CD4-positive, alpha-beta memory T cell (primary cell): ENCODE measurements around the gene COLQ. TPM values are rescaled to one million over a fixed set of nuclear protein-coding genes. Genes with fewer than 3 reads are reported as not detected.
A peak's percentile ranks its signal among the peaks of the same experiment; 100 is the strongest.
"Not testable (repeated sequence)": the region's sequence is repeated elsewhere in the genome, so short reads cannot be mapped to it uniquely, and the experiment has no call there.

Source experiments
- CTCF ChIA-PET: fragments of 350-600 bp; sonication (Branson Sonifier 250); formaldehyde crosslinking; loops from one replicate; lab custom pipeline; 2021; ENCODE audit warnings: inconsistent platforms; ENCODE audit not compliant: partially characterized antibody; lab: Charles Lee
- POLR2A ChIA-PET: fragments of 350-600 bp; sonication (Branson Sonifier 250); formaldehyde crosslinking; loops from one replicate; lab custom pipeline; 2021; ENCODE audit not compliant: partially characterized antibody; lab: Charles Lee
- DNase-seq, 5 donors: peaks; one replicate each; pipeline versions ENCODE4 v3.0.0 to v3.0.0-alpha.2; 2020 to 2022; ENCODE audit warnings: mixed read lengths in 1 of 5
- H3K27ac ChIP-seq: one replicate; pipeline ENCODE4 v1.7.0; 2013; ENCODE audit warnings: low read depth, low read length
- H3K27me3 ChIP-seq: 2 replicates; pipeline ENCODE4 v1.7.0; 2013; ENCODE audit warnings: mild to moderate bottlenecking, low read length, moderate library complexity; ENCODE audit not compliant: insufficient read depth
- H3K36me3 ChIP-seq: 2 replicates; pipeline ENCODE4 v1.7.0; 2013; ENCODE audit warnings: mild to moderate bottlenecking, low read length, moderate library complexity; ENCODE audit not compliant: insufficient read depth
- H3K4me1 ChIP-seq: 2 replicates; pipeline ENCODE4 v1.7.0; 2013; ENCODE audit warnings: mild to moderate bottlenecking, low read length, moderate library complexity; ENCODE audit not compliant: insufficient read depth
- H3K4me3 ChIP-seq, 2 donors: one replicate each; pipeline ENCODE4 v1.7.0; 2013; ENCODE audit warnings: low read length in 2 of 2, mild to moderate bottlenecking in 1 of 2
- H3K9me3 ChIP-seq, 2 donors: one replicate each; pipeline ENCODE4 v1.7.0; 2013; ENCODE audit warnings: low read length in 2 of 2, control low read depth in 1 of 2; ENCODE audit not compliant: control insufficient read depth in 1 of 2
- H3K27ac Mint-ChIP-seq, 7 donors: one replicate each; pipeline ENCODE4 v1.8.0; 2020 to 2021; ENCODE audit warnings: mixed read lengths in 7 of 7, mild to moderate bottlenecking in 6 of 7, inconsistent platforms in 3 of 7, moderate library complexity in 3 of 7
- H3K27me3 Mint-ChIP-seq, 2 donors: one replicate each; pipeline ENCODE4 v1.8.0; 2020 to 2021; ENCODE audit warnings: mixed read lengths in 2 of 2
- H3K36me3 Mint-ChIP-seq, 2 donors: one replicate each; pipeline ENCODE4 v1.8.0; 2020 to 2021; ENCODE audit warnings: mixed read lengths in 2 of 2, inconsistent platforms in 1 of 2, mild to moderate bottlenecking in 1 of 2
- H3K4me1 Mint-ChIP-seq, 4 donors: one replicate each; pipeline ENCODE4 v1.8.0; 2020 to 2021; ENCODE audit warnings: mixed read lengths in 4 of 4, mild to moderate bottlenecking in 1 of 4
- H3K4me3 Mint-ChIP-seq, 8 donors: one replicate each; pipeline ENCODE4 v1.8.0; 2020 to 2021; ENCODE audit warnings: mixed read lengths in 8 of 8, mild to moderate bottlenecking in 7 of 8, moderate library complexity in 6 of 8, inconsistent platforms in 3 of 8
- H3K9me3 Mint-ChIP-seq, 8 donors: one replicate each; pipeline ENCODE4 v1.8.0; 2020 to 2021; ENCODE audit warnings: mixed read lengths in 8 of 8, mild to moderate bottlenecking in 5 of 8, inconsistent platforms in 3 of 8, moderate library complexity in 1 of 8
- intact Hi-C: fragments of 100-400 bp; cut with micrococcal nuclease; formaldehyde crosslinking; loops from one replicate; pipeline ENCODE4 v1.15.1; 2023
- polyA plus RNA-seq, 2 donors: library from polyadenylated mRNA; unstranded; fragments of 300-500 nt; fragmentation: Illumina TruSeq; gene quantifications; one replicate each; pipeline ENCODE4 v1.2.3, GENCODE V29; 2021
- total RNA-seq, 2 experiments: library from RNA; stranded (reverse); gene quantifications; one replicate each; pipeline ENCODE4 v1.2.3, GENCODE V29; 2021

COLQ gene
- total and polyA plus RNA-seq, 4 experiments from 2014 or later, result 2.8 to 9.7 (median 6.2) TPM

- H3K36me3 ChIP-seq, result no peaks in the 10 kb centered on the region
- Mint-ChIP-seq H3K27me3 (peaks cover 0 to 2% of the 10 kb centered on the region in 2 donors), H3K27ac (no peak overlapping the region), H3K9me3 (peaks cover 0 to 2% (median 0%) of the 10 kb centered on the region in 8 donors), H3K4me1 (no peaks in the 10 kb centered on the region), H3K4me3 (no peak overlapping the region), H3K36me3 (peaks cover 8 to 9% of the 10 kb centered on the region in 2 donors)
- H3K27me3 ChIP-seq, result no peaks in the 10 kb centered on the region
- intact Hi-C loops, result no loop called here
- H3K27ac ChIP-seq, result no peak overlapping the region
- no peaks in the 10 kb centered on the region for H3K9me3 ChIP-seq
- POLR2A ChIA-PET, result no interaction called here
- H3K4me1 ChIP-seq, result no peaks in the 10 kb centered on the region
- DNase-seq, result no peak
- no peak overlapping the region for H3K4me3 ChIP-seq
- CTCF ChIA-PET, result no interaction called here
Observed at GRCh38 chr3:15486020-15486419, 35.5 kb downstream of the COLQ start.

- H3K27ac ChIP-seq, H3K9me3 ChIP-seq, H3K4me1 Mint-ChIP-seq, CTCF ChIA-PET, H3K36me3 ChIP-seq, H3K27me3 Mint-ChIP-seq, H3K36me3 Mint-ChIP-seq, POLR2A ChIA-PET, H3K4me1 ChIP-seq, intact Hi-C loops, H3K27ac Mint-ChIP-seq, H3K4me3 ChIP-seq, H3K9me3 Mint-ChIP-seq, H3K27me3 ChIP-seq, H3K4me3 Mint-ChIP-seq, DNase-seq: not testable (repeated sequence)
Observed at GRCh38 chr3:15484551-15484950, 37.0 kb downstream of the COLQ start.

DNA sequence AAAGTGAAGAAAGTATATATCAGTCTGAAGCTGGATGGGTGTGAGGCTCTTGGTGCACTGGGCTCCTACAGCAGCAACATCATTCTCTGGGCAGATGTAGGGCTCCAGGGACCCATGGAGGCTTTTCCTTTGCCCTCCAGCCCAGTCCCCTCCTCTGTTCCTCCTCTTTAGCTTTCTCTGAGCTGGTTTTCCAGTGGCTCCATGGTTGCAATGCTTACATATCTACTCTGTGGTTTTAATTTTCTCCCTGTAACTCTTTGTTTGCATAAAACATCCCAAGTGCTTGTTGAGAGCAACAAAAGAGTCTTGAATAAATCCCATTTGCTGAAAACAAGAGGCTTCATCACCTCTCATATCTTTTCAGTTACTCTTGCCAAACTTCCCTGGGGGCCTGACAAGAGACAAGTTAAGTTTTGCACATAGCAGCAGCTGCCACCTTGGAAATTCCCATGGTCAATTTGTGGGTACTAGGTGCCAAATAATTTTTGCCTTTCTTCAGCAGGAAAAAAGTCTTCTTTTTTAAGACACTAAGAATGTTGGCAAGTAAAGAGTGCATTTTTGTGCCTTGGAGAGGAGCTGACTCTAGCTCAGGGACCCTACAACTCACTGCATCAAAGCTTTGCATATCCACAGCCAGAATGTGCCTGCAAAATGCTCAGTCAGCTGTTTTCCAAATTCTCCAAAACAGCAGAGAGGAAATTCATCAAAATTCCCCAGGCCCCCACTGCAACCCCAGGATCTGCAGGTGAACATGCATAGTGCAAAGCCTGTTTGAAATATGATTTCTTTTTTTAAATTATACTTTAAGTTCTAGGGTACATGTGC, 41.9 kb downstream of the COLQ start:
- no peak overlapping the region for H3K4me3 ChIP-seq
- no peaks in the 10 kb centered on the region for H3K4me1 ChIP-seq
- no peak for DNase-seq
- Mint-ChIP-seq H3K27ac (no peak overlapping the region), H3K9me3 (peaks cover 0 to 3% (median 0%) of the 10 kb centered on the region in 8 donors), H3K36me3 (no peaks in the 10 kb centered on the region), H3K27me3 (peaks cover 0 to 2% of the 10 kb centered on the region in 2 donors), H3K4me1 (no peaks in the 10 kb centered on the region), H3K4me3 (no peak overlapping the region)
- CTCF ChIA-PET, result no interaction called here
- intact Hi-C loops, result no loop called here
- no peaks in the 10 kb centered on the region for H3K9me3 ChIP-seq
- no peaks in the 10 kb centered on the region for H3K36me3 ChIP-seq
- POLR2A ChIA-PET, result interaction anchor here (0.6 kb wide), 1 partner anchor 1960 kb away, joined by 3 read pairs; no protein-coding TSS in a partner anchor
- H3K27ac ChIP-seq, result no peak overlapping the region
- no peaks in the 10 kb centered on the region for H3K27me3 ChIP-seq

- peaks cover 0 to 3% (median 0%) of the 10 kb centered on the region in 8 donors for H3K9me3 Mint-ChIP-seq
- Histone ChIP-seq H3K9me3 (no peaks in the 10 kb centered on the region), H3K4me1 (no peaks in the 10 kb centered on the region), H3K27me3 (no peaks in the 10 kb centered on the region), H3K4me3 (no peak overlapping the region), H3K36me3 (no peaks in the 10 kb centered on the region), H3K27ac (no peak overlapping the region)
- H3K4me3 Mint-ChIP-seq, result no peak overlapping the region
- no peaks in the 10 kb centered on the region for H3K4me1 Mint-ChIP-seq
- H3K36me3 Mint-ChIP-seq, result no peaks in the 10 kb centered on the region
- intact Hi-C loops, result no loop called here
- POLR2A ChIA-PET, result no interaction called here
- no peak for DNase-seq
- CTCF ChIA-PET, result no interaction called here
- H3K27ac Mint-ChIP-seq, result peak overlapping the region in 1 of 7 donors; percentile 35
- no peaks in the 10 kb centered on the region for H3K27me3 Mint-ChIP-seq
Observed at GRCh38 chr3:15478640-15478979, 42.9 kb downstream of the COLQ start.

- Histone ChIP-seq H3K27ac (no peak overlapping the region), H3K36me3 (no peaks in the 10 kb centered on the region), H3K9me3 (no peaks in the 10 kb centered on the region), H3K27me3 (no peaks in the 10 kb centered on the region), H3K4me3 (no peak overlapping the region), H3K4me1 (no peaks in the 10 kb centered on the region)
- Mint-ChIP-seq H3K9me3 (peaks cover 0 to 3% (median 0%) of the 10 kb centered on the region in 8 donors), H3K4me1 (no peaks in the 10 kb centered on the region), H3K4me3 (no peak overlapping the region), H3K36me3 (no peaks in the 10 kb centered on the region), H3K27ac (peak overlapping the region in 1 of 7 donors; percentile 35), H3K27me3 (no peaks in the 10 kb centered on the region)
- intact Hi-C loops, result no loop called here
- CTCF ChIA-PET, result no interaction called here
- no peak for DNase-seq
- POLR2A ChIA-PET, result no interaction called here
Observed at GRCh38 chr3:15477951-15478639, 43.4 kb downstream of the COLQ start.

DNA sequence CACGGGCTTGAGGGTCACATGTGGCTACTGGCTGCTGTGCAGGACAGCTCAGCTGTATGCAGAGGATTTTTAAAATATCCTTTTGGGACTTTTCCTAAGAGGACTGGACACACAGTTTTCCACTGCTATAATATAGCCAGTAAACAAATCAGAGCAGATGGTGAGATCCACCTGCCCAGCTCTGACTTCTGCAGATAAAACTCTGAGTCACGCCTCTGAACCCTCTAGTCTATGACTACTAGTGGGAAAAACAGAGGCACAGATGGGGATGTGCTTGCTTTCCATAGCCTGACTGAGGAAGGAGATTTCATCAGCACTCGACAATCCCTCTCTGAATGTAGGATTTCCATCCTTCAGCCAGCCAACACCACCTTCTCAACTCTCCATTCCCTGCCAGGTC, 45.1 kb downstream of the COLQ start:
- Mint-ChIP-seq H3K4me3 (no peak overlapping the region), H3K9me3 (peaks cover 0 to 3% (median 0%) of the 10 kb centered on the region in 8 donors), H3K27me3 (no peaks in the 10 kb centered on the region), H3K4me1 (no peaks in the 10 kb centered on the region), H3K27ac (peak overlapping the region in 3 of 7 donors; percentile 27 to 61 (median 56)), H3K36me3 (peaks cover 0 to 1% of the 10 kb centered on the region in 2 donors)
- Histone ChIP-seq H3K4me1 (no peaks in the 10 kb centered on the region), H3K9me3 (no peaks in the 10 kb centered on the region), H3K36me3 (no peaks in the 10 kb centered on the region), H3K27me3 (no peaks in the 10 kb centered on the region), H3K27ac (no peak overlapping the region), H3K4me3 (no peak overlapping the region)
- ChIA-PET POLR2A (no interaction called here), CTCF (no interaction called here)
- DNase-seq, result no peak
- intact Hi-C loops, result no loop called here

GRCh38 chr3:15475161-15475560, 46.3 kb downstream of the COLQ start:
- Histone ChIP-seq H3K27ac (no peak overlapping the region), H3K27me3 (no peaks in the 10 kb centered on the region), H3K4me1 (no peaks in the 10 kb centered on the region), H3K36me3 (no peaks in the 10 kb centered on the region), H3K4me3 (no peak overlapping the region), H3K9me3 (no peaks in the 10 kb centered on the region)
- ChIA-PET CTCF (no interaction called here), POLR2A (no interaction called here)
- no peaks in the 10 kb centered on the region for H3K9me3 Mint-ChIP-seq
- DNase-seq, result no peak
- H3K36me3 Mint-ChIP-seq, result peaks cover 0 to 3% of the 10 kb centered on the region in 2 donors
- no peaks in the 10 kb centered on the region for H3K4me1 Mint-ChIP-seq
- no peaks in the 10 kb centered on the region for H3K27me3 Mint-ChIP-seq
- intact Hi-C loops, result no loop called here
- no peak overlapping the region for H3K4me3 Mint-ChIP-seq
- H3K27ac Mint-ChIP-seq, result no peak overlapping the region
